ENCODE measurements around the gene PAQR5. TPM values are rescaled to one million over a fixed set of nuclear protein-coding genes. Genes with fewer than 3 reads are reported as not detected.
"Not testable (repeated sequence)": the region's sequence is repeated elsewhere in the genome, so short reads cannot be mapped to it uniquely, and the experiment has no call there.

Gene PAQR5
- total RNA-seq, 1 donor from 2014 or later: 0.63 TPM

GRCh38 chr15:69328080-69328479, 29.4 kb downstream of the PAQR5 start:
- H3K4me3 ChIP-seq: no peak overlapping the region
- peaks cover 5% of the 10 kb centered on the region for H3K27me3 ChIP-seq (ENCODE audit: low read depth)
- no peak for DNase-seq
- no peaks in the 10 kb centered on the region for H3K9me3 ChIP-seq (replicated peaks)
- no peaks in the 10 kb centered on the region for H3K4me1 ChIP-seq
- no peaks in the 10 kb centered on the region for H3K36me3 ChIP-seq
- no peak for TF ChIP-seq CTCF (IDR thresholded peaks at IDR 0.05; ENCODE audit: borderline replicate concordance)
- intact Hi-C loops (cut with micrococcal nuclease): no loop called here
- H3K27ac ChIP-seq (replicated peaks): no peak overlapping the region

GRCh38 chr15:69328739-69329138, 30.0 kb downstream of the PAQR5 start:
- no peaks in the 10 kb centered on the region for H3K9me3 ChIP-seq (replicated peaks)
- no peak overlapping the region for H3K27ac ChIP-seq (replicated peaks)
- H3K36me3 ChIP-seq: no peaks in the 10 kb centered on the region
- no peak for DNase-seq
- H3K4me1 ChIP-seq: no peaks in the 10 kb centered on the region
- intact Hi-C loops (cut with micrococcal nuclease): no loop called here
- no peak overlapping the region for H3K4me3 ChIP-seq
- H3K27me3 ChIP-seq (ENCODE audit: low read depth): no peaks in the 10 kb centered on the region
- no peak for TF ChIP-seq CTCF (IDR thresholded peaks at IDR 0.05; ENCODE audit: borderline replicate concordance)

GRCh38 chr15:69337138-69337537, 38.4 kb downstream of the PAQR5 start:
- peaks cover 4% of the 10 kb centered on the region for H3K9me3 ChIP-seq (replicated peaks)
- intact Hi-C loops (cut with micrococcal nuclease): no loop called here
- H3K4me1 ChIP-seq: no peaks in the 10 kb centered on the region
- no peak overlapping the region for H3K4me3 ChIP-seq
- no peaks in the 10 kb centered on the region for H3K27me3 ChIP-seq (ENCODE audit: low read depth)
- H3K27ac ChIP-seq (replicated peaks): no peak overlapping the region
- no peaks in the 10 kb centered on the region for H3K36me3 ChIP-seq
- DNase-seq: no peak
- no peak for TF ChIP-seq CTCF (IDR thresholded peaks at IDR 0.05; ENCODE audit: borderline replicate concordance)

- no peak overlapping the region for H3K27ac ChIP-seq (replicated peaks)
- intact Hi-C loops (cut with micrococcal nuclease): no loop called here
- peaks cover 4% of the 10 kb centered on the region for H3K9me3 ChIP-seq (replicated peaks)
- H3K4me1 ChIP-seq: peaks cover 10% of the 10 kb centered on the region
- H3K36me3 ChIP-seq: no peaks in the 10 kb centered on the region
- DNase-seq: no peak
- H3K27me3 ChIP-seq (ENCODE audit: low read depth): no peaks in the 10 kb centered on the region
- TF ChIP-seq CTCF (IDR thresholded peaks at IDR 0.05; ENCODE audit: borderline replicate concordance): no peak
- H3K4me3 ChIP-seq: no peak overlapping the region
Observed at GRCh38 chr15:69338535-69339213, 40.0 kb downstream of the PAQR5 start.

- H3K9me3 ChIP-seq (replicated peaks); H3K4me3 ChIP-seq; H3K27ac ChIP-seq (replicated peaks); DNase-seq; H3K27me3 ChIP-seq (ENCODE audit: low read depth); H3K36me3 ChIP-seq; intact Hi-C loops (cut with micrococcal nuclease): not testable (repeated sequence)
- H3K4me1 ChIP-seq: peaks cover 12% of the 10 kb centered on the region
Observed at GRCh38 chr15:69339214-69339543, 40.5 kb downstream of the PAQR5 start.

- Histone ChIP-seq H3K27me3 (ENCODE audit: low read depth) (no peaks in the 10 kb centered on the region), H3K36me3 (no peaks in the 10 kb centered on the region), H3K4me1 (peaks cover 12% of the 10 kb centered on the region), H3K4me3 (no peak overlapping the region), H3K9me3 (replicated peaks) (peaks cover 4% of the 10 kb centered on the region), H3K27ac (replicated peaks) (no peak overlapping the region)
- no peak for TF ChIP-seq CTCF (IDR thresholded peaks at IDR 0.05; ENCODE audit: borderline replicate concordance)
- intact Hi-C loops (cut with micrococcal nuclease): no loop called here
- no peak for DNase-seq
Observed at GRCh38 chr15:69340243-69340900, 41.7 kb downstream of the PAQR5 start.

Data from left ventricle myocardium inferior (tissue), 1 donor.